Activated T-helper 1 cell treated with Interleukin-2 at 50 U/mL for 16 hours (primary cell): ENCODE data around the gene ETV5.
"Not testable (repeated sequence)": the region's sequence is repeated elsewhere in the genome, so short reads cannot be mapped to it uniquely, and the experiment has no call there.

Source experiments
- DNase-seq: peaks from one replicate; pipeline ENCODE4 v3.0.0-alpha.2; 2020; ENCODE audit warnings: low read depth

The ETV5 gene

DNA sequence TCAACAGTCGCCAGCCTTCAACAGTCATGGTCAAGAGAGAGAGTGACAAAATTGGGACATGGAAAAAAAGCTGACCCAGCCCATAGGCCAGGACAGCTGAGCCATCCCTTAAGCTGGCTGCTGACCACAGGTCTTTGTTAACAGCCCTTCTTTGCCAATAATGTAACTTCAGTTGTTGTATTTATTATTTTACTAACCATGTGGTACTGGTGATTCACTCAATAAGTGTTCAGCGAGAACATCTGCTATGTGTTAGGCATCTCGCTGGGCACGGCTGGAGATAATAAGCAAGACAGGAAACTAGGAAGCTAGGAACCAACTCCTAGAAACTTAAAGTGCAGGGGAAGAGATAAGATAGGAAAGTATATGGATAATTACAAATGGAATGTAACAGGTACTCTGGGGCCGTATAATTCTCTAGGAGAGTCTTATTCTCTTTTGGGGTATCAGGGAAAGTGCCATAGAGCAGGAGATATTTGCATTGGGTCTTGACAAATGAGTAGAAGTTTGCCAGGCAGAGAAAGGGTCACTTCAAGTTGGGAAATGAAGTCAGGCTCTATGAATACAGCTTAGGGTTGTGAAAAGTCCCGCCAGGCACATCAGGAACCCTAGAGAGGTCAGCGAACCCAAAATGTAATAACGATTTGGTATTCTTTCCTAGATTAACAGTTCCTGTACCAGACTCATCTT, 87.1 kb downstream of the ETV5 start:
- no peak for DNase-seq

DNA sequence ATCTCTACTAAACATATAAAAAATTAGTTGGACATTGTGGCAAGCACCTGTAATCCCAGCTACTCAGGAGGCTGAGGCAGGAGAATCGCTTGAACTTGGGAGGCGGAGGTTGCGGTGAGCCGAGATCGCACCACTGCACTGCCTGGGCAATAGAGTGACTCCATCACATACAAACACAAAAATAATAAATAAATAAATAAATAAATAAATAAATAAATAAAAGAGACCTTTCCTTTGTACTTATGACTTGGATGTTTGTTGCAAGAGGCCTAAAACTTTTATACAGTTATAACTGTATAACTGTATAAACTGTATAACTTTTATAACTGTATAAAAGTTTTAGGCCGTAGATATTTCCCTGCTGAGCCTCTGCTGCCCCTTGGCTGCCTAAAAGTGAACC, 87.6 kb downstream of the ETV5 start:
- DNase-seq, result not testable (repeated sequence)

DNA sequence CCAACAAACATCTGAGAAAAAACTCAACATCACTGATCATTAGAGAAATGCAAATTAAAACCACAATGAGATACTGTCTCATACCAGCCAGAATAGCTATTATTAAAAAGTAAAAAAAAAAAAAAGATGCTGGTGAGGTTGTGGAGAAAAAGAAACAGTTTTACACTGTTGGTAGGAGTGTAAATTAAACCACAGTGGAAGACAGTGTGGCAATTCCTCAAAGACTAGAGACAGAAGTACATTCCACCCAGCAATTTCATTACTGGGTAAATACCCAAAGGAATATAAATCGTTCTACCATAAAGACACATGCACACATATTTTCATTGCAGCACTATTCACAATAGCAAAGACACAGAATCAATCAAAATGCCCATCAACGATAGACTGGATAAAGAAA, 89.6 kb downstream of the ETV5 start:
- not testable (repeated sequence) for DNase-seq

DNA sequence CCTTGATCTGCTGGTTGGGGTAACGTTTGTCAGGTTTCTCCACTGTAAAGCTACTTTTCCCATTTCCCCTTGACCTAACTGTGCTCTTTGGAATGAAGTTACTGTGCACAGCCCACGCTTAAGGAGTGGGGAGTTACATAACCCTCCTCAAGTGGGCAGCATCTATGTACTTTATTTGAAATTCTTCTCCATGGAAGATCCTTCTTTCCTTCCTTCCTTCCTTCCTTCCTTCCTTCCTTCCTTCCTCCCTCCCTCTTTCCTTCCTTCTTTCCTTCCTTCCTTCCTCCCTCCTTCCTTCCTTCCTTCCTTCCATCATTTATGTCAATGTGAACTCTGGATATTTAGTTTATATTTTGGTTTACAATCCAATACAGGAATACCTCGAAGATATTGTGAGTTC, 94.0 kb downstream of the ETV5 start:
- no peak for DNase-seq

DNA sequence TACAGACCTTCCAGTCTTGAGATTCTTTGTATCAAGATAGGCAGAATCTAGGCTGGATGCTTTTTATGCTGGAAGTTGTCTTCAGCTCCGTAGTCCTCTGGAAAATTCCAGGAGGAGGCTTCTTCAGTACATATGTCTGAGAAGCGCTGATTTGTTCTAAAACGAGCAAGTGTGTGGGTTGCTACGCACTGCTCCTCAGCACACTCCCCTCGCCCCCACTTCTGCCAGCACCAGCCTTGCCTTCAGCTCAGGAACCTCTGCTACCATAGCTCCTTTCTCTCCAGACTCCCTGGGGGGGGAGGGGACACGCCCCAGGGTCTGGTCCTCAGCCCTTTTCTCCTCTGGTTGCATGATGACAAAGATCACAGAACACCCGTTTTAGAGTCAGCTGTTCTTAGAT, 95.6 kb downstream of the ETV5 start:
- DNase-seq, result no peak

DNA sequence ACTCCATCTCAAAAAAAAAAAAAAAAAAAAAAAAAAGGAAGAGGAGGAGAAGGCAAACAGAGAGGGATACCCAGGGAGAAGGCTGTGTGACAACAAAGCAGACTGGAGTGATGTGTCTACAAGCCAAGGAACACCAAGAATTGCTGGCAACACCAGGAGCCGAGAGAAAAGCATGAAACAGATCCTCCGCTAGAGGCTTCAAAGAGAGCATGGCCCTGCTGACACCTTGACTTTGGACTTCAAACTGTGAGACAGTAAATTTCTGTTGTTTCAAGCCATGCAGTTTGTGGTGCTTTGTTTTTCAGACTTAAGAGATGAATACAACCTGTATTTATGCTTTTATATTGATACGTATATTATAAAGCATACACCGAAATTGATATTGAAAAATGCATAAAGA, 96.8 kb downstream of the ETV5 start:
- no peak for DNase-seq

DNA sequence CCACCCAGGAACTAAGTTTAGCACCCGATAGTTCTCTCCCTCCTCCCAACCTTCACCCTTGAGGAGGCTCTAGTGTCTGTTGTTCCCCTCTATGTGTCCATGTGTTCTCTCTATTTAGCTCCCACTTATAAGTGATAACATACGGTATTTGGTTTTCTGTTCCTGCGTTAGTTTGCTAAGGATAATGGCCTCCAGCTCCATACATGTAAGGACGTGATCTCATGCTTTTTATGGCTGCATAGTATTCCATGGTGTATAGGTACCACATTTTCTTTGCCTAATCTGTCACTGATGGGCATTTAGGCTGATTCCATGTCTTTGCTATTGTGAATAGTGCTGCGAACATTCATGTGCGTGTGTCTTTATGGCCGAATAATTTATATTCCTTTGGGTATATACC, 104.2 kb downstream of the ETV5 start:
- no peak for DNase-seq

DNA sequence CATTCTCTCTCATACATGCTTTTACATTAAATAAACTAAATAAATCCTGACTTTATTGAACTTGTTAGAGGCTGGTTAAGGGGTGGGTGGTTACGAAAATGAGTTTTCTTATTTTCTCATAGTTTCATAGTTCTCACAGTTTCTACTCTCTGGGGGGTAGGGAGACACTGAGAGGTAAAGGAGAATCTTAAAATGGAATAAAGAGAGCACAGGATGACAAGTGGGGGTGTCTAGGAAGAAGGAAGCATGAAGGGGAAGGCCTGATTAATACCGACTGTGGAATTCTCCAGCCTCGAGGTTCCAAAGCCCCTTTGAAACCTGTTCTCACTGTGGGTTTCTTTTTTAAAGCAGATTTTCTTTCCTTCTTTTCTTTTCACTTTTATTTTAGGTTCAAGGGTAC, 104.7 kb downstream of the ETV5 start:
- no peak for DNase-seq

DNA sequence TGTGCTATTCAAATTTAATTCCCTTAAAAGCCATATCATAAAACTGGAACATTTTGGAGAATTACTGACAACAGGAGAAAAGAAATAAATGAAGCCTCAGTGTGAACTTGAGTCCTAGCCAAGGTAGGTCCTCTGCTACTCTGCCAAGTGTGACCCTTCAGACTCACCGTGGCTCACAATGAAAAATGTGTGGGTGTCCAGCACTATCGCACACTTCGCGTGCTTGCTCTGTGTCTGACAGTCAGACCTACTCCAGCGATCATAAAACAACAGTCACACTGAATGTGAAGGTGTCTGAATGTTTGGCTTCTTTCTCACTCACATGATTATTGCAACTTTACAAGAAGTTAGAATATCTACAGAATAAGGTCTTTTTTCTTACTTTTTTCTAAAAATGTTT, 105.3 kb downstream of the ETV5 start:
- DNase-seq, result no peak

DNA sequence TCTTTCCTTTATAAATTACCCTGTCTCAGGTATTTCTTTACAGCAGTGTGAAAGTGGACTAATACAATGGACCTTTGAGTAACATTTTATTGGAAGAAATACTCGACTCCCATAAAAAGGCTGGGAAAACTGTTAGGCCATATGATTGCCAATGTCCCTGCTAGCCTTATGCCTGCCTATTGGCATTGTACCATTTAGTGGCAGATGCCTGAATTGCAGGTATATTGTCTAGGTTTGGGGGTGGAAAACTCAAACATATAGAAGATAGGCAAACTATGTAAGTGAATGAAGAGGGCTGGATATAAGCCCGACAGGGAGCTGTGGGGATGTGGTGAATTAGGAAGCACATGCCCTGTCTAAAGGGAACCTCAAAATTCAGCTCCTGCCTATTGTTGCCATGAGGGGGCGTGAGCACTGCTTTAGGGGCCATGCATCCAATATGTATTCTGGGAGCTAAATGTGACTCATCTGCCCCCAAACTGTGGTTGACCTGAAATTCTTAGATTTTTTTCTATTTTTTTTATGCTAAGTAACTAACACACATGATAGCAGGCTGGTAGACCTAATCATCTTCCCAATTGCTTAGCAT, 105.9 kb downstream of the ETV5 start:
- no peak for DNase-seq

DNA sequence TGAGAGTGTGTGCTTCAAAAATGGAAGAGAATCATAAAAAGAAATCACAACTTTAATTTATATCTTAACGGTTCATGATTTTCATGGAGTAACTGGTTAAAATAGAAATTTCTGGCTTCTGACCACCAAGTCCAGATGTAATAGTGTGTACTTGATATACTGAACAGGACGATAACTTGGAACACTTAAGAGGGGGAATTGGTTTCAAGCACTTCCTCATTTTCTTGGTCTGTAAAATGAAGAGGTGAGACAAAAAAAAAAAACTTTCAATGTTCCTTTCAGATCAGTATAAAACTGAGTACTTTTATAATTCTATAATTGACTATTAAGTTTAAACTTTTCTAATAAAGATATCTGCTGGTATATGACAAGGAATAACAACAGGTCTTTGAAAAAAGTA, 107.0 kb downstream of the ETV5 start:
- DNase-seq, result no peak

DNA sequence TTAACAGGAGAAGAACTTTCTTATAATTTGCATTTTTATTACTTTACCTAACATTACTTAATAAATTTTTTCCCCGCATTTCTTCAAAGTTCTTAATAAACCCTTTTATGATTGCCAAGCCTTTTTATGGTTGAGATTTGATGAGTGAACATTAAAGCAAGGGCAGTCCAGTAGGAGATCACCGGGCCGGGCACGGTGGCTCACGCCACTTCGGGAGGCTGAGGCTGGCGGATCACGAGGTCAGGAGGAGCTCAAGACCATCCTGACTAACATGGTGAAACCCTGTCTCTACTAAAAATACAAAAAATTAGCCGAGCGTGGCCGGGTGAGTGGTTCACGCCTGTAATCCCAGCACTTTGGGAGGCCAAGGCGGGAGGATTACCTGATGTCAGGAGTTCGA, 109.7 kb downstream of the ETV5 start:
- no peak for DNase-seq

DNA sequence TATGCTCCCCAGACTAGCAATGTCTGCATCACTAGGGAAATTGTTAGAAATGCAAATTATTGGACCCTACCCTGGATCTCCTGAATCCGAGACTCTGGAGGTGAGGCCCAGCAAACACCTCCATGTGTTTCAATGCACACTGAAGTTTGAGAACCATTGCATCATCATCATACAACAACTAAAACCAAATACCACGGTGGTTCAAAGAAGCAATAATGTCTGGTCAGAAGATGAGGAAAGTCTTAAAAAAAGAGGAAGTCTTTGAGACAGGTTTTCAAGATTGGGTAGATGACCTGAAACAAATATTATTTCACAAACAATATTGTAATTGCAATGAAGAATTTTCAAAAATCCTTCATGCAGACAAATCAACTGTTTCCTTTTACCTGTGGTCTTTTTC, 110.8 kb downstream of the ETV5 start:
- DNase-seq, result no peak

DNA sequence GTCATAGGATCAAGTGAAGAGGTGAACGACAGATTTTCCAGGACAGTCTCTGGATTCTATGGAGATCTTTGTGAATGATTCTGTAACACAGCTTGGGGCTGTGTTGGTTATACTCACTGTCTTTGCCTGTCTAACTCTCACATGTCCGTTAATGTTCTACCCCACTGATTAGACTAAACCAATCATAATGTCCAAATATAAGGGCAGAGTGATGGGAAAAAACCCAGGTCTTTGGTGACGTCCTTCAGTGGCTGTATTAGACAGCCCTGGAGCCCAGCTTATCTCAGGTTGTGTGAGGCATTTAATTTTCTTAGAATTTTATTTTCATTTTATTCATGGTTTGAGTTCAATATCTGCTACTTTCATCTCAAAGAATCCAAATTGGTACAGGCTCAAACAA, 111.8 kb downstream of the ETV5 start:
- DNase-seq, result no peak
